Measurements from ENCODE around the gene SUPT16H. TPM values are rescaled to one million over a fixed set of nuclear protein-coding genes. Genes with fewer than 3 reads are reported as not detected.

The SUPT16H gene
- total and polyA plus RNA-seq, 2 experiments from 2014 or later, result 61.2 to 61.7 TPM

GRCh38 chr14:21347201-21347600 is 36.6 kb downstream of the SUPT16H start:
- no peak overlapping the region for H3K4me3 ChIP-seq
- no peaks in the 10 kb centered on the region for H3K27me3 ChIP-seq
- H3K27ac ChIP-seq, result no peak overlapping the region
- DNase-seq (ENCODE audit: low read depth in 1 of 2, low spot score in 1 of 2), result no peak
- TF ChIP-seq CTCF (IDR thresholded peaks at IDR 0.05; ENCODE audit: low read depth, low read length), result no peak
- peaks cover 7% of the 10 kb centered on the region for H3K36me3 ChIP-seq
- no peaks in the 10 kb centered on the region for H3K4me1 ChIP-seq (ENCODE audit: low read depth)
- no peaks in the 10 kb centered on the region for H3K9me3 ChIP-seq (ENCODE audit: low read depth)

- DNase-seq (ENCODE audit: low read depth in 1 of 2, low spot score in 1 of 2), result no peak
- H3K9me3 ChIP-seq (ENCODE audit: low read depth), result no peaks in the 10 kb centered on the region
- H3K27ac ChIP-seq, result no peak overlapping the region
- no peaks in the 10 kb centered on the region for H3K27me3 ChIP-seq
- TF ChIP-seq CTCF (IDR thresholded peaks at IDR 0.05; ENCODE audit: low read depth, low read length), result no peak
- H3K36me3 ChIP-seq, result peaks cover 4% of the 10 kb centered on the region
- H3K4me1 ChIP-seq (ENCODE audit: low read depth), result no peaks in the 10 kb centered on the region
- no peak overlapping the region for H3K4me3 ChIP-seq
Observed at GRCh38 chr14:21346532-21347135, 37.2 kb downstream of the SUPT16H start.

- Histone ChIP-seq H3K9me3 (ENCODE audit: low read depth) (no peaks in the 10 kb centered on the region), H3K27ac (no peak overlapping the region), H3K36me3 (no peaks in the 10 kb centered on the region), H3K27me3 (no peaks in the 10 kb centered on the region), H3K4me1 (ENCODE audit: low read depth) (no peaks in the 10 kb centered on the region), H3K4me3 (no peak overlapping the region)
- no peak for DNase-seq (ENCODE audit: low read depth in 1 of 2, low spot score in 1 of 2)
- TF ChIP-seq CTCF (IDR thresholded peaks at IDR 0.05; ENCODE audit: low read depth, low read length), result no peak
Observed at GRCh38 chr14:21343035-21343794, 40.6 kb downstream of the SUPT16H start.

GRCh38 chr14:21334202-21334906 is 49.5 kb downstream of the SUPT16H start:
- H3K36me3 ChIP-seq, result no peaks in the 10 kb centered on the region
- no peaks in the 10 kb centered on the region for H3K9me3 ChIP-seq (ENCODE audit: low read depth)
- H3K4me3 ChIP-seq, result no peak overlapping the region
- no peak for TF ChIP-seq CTCF (IDR thresholded peaks at IDR 0.05; ENCODE audit: low read depth, low read length)
- no peaks in the 10 kb centered on the region for H3K27me3 ChIP-seq
- DNase-seq (ENCODE audit: low read depth in 1 of 2, low spot score in 1 of 2), result no peak
- no peak overlapping the region for H3K27ac ChIP-seq
- H3K4me1 ChIP-seq (ENCODE audit: low read depth), result no peaks in the 10 kb centered on the region

GRCh38 chr14:21332950-21333349 is 50.9 kb downstream of the SUPT16H start:
- no peak overlapping the region for H3K27ac ChIP-seq
- DNase-seq (ENCODE audit: low read depth in 1 of 2, low spot score in 1 of 2), result no peak
- TF ChIP-seq CTCF (IDR thresholded peaks at IDR 0.05; ENCODE audit: low read depth, low read length), result no peak
- no peak overlapping the region for H3K4me3 ChIP-seq
- no peaks in the 10 kb centered on the region for H3K9me3 ChIP-seq (ENCODE audit: low read depth)
- no peaks in the 10 kb centered on the region for H3K4me1 ChIP-seq (ENCODE audit: low read depth)
- H3K36me3 ChIP-seq, result no peaks in the 10 kb centered on the region
- H3K27me3 ChIP-seq, result no peaks in the 10 kb centered on the region
